HepG2 (cell line): ENCODE measurements around the gene MS4A7. TPM values are rescaled to one million over a fixed set of nuclear protein-coding genes. Genes with fewer than 3 reads are reported as not detected.

Experiments
- ATAC-seq: fragments of 200-7000 bp; cut with Tn5 transposase; 3 replicates; pipeline ENCODE4 v1.9.1; 2020; ENCODE audit warnings: mild to moderate bottlenecking, moderate library complexity
- BruUV-seq: library from RNA; stranded (reverse); fragments of 400-500 nt; replicated peaks from 2 replicates; lab custom pipeline; 2021; lab: Mats Ljungman, UMichigan
- CTCF ChIA-PET: fragments of 300-600 bp; formaldehyde crosslinking; extraction: SDS; loops from one replicate; lab custom pipeline; 2021; ENCODE audit warnings: low total read pairs, inconsistent platforms, low intra/inter-chr PET ratio; lab: Yijun Ruan, JAX
- POLR2A ChIA-PET: fragments of 350-600 bp; sonication (Branson Sonifier 250); formaldehyde crosslinking; loops from one replicate; lab custom pipeline; 2020; ENCODE audit warnings: antibody characterized with exemption, inconsistent platforms; lab: Yijun Ruan, JAX
- DNase-seq: peaks from one replicate; pipeline ENCODE4 v3.0.0-alpha.2; 2015; ENCODE audit warnings: low spot score
- FAIRE-seq: peaks from 3 replicates; lab custom pipeline; 2011; peaks lifted over from hg19 to GRCh38; lab: Jason Lieb, UNC
- H2AFZ ChIP-seq: one replicate; pipeline ENCODE4 v1.6.1; 2011; ENCODE audit warnings: low read length, inconsistent platforms
- H3K27ac ChIP-seq: fragments of 300-600 bp; 3 replicates; pipeline ENCODE4 v1.8.0; 2011; ENCODE audit warnings: mixed run types, mild to moderate bottlenecking, mixed read lengths, low read length, inconsistent platforms; ENCODE audit not compliant: insufficient read depth; ENCODE audit errors: extremely low read length
- H3K27me3 ChIP-seq, 2 experiments: fragments of 200-600 bp in 1 of 2; 2 replicates in 1 of 2; 3 replicates in 1 of 2; pipeline versions ENCODE4 v1.6.0 to v1.8.0; 2011; ENCODE audit warnings: low read length in 2 of 2, mild to moderate bottlenecking in 2 of 2, moderate library complexity in 2 of 2, inconsistent platforms in 1 of 2; ENCODE audit not compliant: insufficient read depth in 2 of 2, control insufficient read depth in 1 of 2
- H3K36me3 ChIP-seq, 2 experiments: fragments of 200-600 bp in 1 of 2; replicated peaks in 1 of 2; 2 replicates in 1 of 2; 3 replicates in 1 of 2; pipeline versions ENCODE4 v1.5.1 to v1.8.0; 2011; ENCODE audit warnings: low read length in 2 of 2, inconsistent platforms in 1 of 2; ENCODE audit not compliant: insufficient read depth in 2 of 2, control insufficient read depth in 1 of 2
- H3K4me1 ChIP-seq: 2 replicates; pipeline ENCODE4 v1.5.1; 2012; ENCODE audit warnings: low read length, inconsistent platforms; ENCODE audit not compliant: insufficient read depth
- H3K4me2 ChIP-seq: 2 replicates; pipeline ENCODE4 v1.6.0; 2011; ENCODE audit warnings: low read depth, low read length, inconsistent platforms
- H3K4me3 ChIP-seq, 3 experiments: fragments of 200-600 bp in 1 of 3; sonication (generic), shearing (Covaris generic) in 1 of 3; replicated peaks in 1 of 3; 2 replicates each; pipeline ENCODE4 v1.5.1; 2011 to 2016; ENCODE audit warnings: low read length in 3 of 3, inconsistent platforms in 2 of 3, low read depth in 2 of 3, mild to moderate bottlenecking in 2 of 3, control low read depth in 1 of 3, mixed read lengths in 1 of 3; ENCODE audit not compliant: insufficient read depth in 1 of 3
- H3K79me2 ChIP-seq: one replicate; pipeline ENCODE4 v1.6.1; 2011; ENCODE audit warnings: low read length, inconsistent platforms; ENCODE audit not compliant: insufficient read depth
- H3K9ac ChIP-seq: 2 replicates; pipeline ENCODE4 v1.6.0; 2011; ENCODE audit warnings: mild to moderate bottlenecking, low read depth, low read length, inconsistent platforms; ENCODE audit not compliant: insufficient read depth
- H3K9me3 ChIP-seq: 2 replicates; pipeline ENCODE4 v1.5.1; 2012; ENCODE audit warnings: mild to moderate bottlenecking, low read length
- H4K20me1 ChIP-seq: 2 replicates; pipeline ENCODE4 v1.6.0; 2011; ENCODE audit warnings: inconsistent platforms, mild to moderate bottlenecking, low read length, moderate library complexity; ENCODE audit not compliant: insufficient read depth
- LCORL ChIP-seq, 2 experiments: fragments of 450-650 bp in 1 of 2; sonication (generic) in 1 of 2; formaldehyde crosslinking in 1 of 2; IDR thresholded peaks; 2 replicates each; pipeline versions ENCODE4 v1.5.0 to v1.6.1; 2017 to 2020; ENCODE audit warnings: antibody characterized with exemption in 1 of 2, missing genetic modification reagents in 1 of 2
- NCOA2 ChIP-seq: sonication (generic); formaldehyde crosslinking; IDR thresholded peaks from 2 replicates; pipeline ENCODE4 v1.8.0; 2022; ENCODE audit warnings: inconsistent platforms
- PLRG1 ChIP-seq: fragments of 450-650 bp; conservative IDR thresholded peaks from 2 replicates; pipeline ENCODE4 v1.6.1; 2016
- SIX1 ChIP-seq: sonication (generic); formaldehyde crosslinking; IDR thresholded peaks from 2 replicates; pipeline ENCODE4 v1.4.0; 2020; ENCODE audit warnings: missing genetic modification reagents, borderline replicate concordance
- SNAPC2 ChIP-seq: sonication (generic); formaldehyde crosslinking; IDR thresholded peaks from 2 replicates; pipeline ENCODE4 v1.8.1; 2022; ENCODE audit warnings: mild to moderate bottlenecking, missing genetic modification reagents
- TAF1 ChIP-seq: sonication (generic); formaldehyde crosslinking; IDR thresholded peaks from 2 replicates; pipeline ENCODE4 v1.4.0; 2020; ENCODE audit warnings: missing genetic modification reagents
- ZBTB1 ChIP-seq: sonication (generic); formaldehyde crosslinking; IDR thresholded peaks from 2 replicates; pipeline ENCODE4 v1.4.0; 2020; ENCODE audit warnings: missing genetic modification reagents, borderline replicate concordance
- ZBTB7B ChIP-seq: sonication (generic); formaldehyde crosslinking; IDR thresholded peaks from 2 replicates; pipeline ENCODE4 v1.4.0; 2020; ENCODE audit warnings: missing genetic modification reagents
- ZNF329 ChIP-seq: sonication (generic); formaldehyde crosslinking; IDR thresholded peaks from 2 replicates; pipeline ENCODE4 v1.9.0; 2021; ENCODE audit warnings: low read depth, mild to moderate bottlenecking, missing genetic modification reagents
- ZNF383 ChIP-seq: sonication (generic); formaldehyde crosslinking; IDR thresholded peaks from 2 replicates; pipeline ENCODE4 v1.4.0; 2020; ENCODE audit warnings: missing genetic modification reagents, mild to moderate bottlenecking, borderline replicate concordance
- WGBS: methylation state at CpG from one replicate; pipeline ENCODE4 v1.1.6; 2017; ENCODE audit warnings: low lambda C conversion rate; 5-methylcytosine and 5-hydroxymethylcytosine counted together
- in situ Hi-C: cut with HindIII; loops from 2 replicates; pipeline ENCODE4 v1.10.0; 2017; ENCODE audit warnings: low pct_unique_long_range_greater_than_20kb; ENCODE audit not compliant: extremely low pct_ligation_motif_present
- intact Hi-C: fragments of 100-400 bp; cut with micrococcal nuclease; formaldehyde crosslinking; loops from one replicate; pipeline ENCODE4 v1.10.0; 2022; ENCODE audit not compliant: unreplicated experiment
- polyA plus RNA-seq, 8 experiments: library from polyadenylated mRNA; depleted of rRNA in 3 of 8; stranded (reverse) in 7 of 8; unstranded in 1 of 8; fragments of >200 nt; fragmentation: Illumina TruSeq in 4 of 8; extraction: Trizol in 4 of 8; gene quantifications; 2 replicates each; pipeline versions ENCODE4 v1.2.1 to v1.2.3, GENCODE V29; 2011 to 2016; ENCODE audit warnings: low read depth in 4 of 8, missing spikeins in 1 of 8, mixed read lengths in 1 of 8; ENCODE audit not compliant: insufficient read depth in 1 of 8
- total RNA-seq, 5 experiments: library from RNA; depleted of rRNA; stranded (reverse); fragments of >200 nt; fragmentation: Illumina TruSeq; extraction: Trizol; gene quantifications; 2 replicates each; pipeline ENCODE4 v1.2.3, GENCODE V29; 2016; ENCODE audit warnings: low read depth in 1 of 5
- TF ChIP-seq, protein P1 (sequence below): sonication (generic); formaldehyde crosslinking; IDR thresholded peaks from 2 replicates; pipeline ENCODE4 v1.5.0; 2020; ENCODE audit warnings: missing genetic modification reagents, mild to moderate bottlenecking, borderline replicate concordance
- TF ChIP-seq, protein P2 (sequence below): sonication (generic); formaldehyde crosslinking; IDR thresholded peaks from 2 replicates; pipeline ENCODE4 v1.4.0; 2020; ENCODE audit warnings: missing genetic modification reagents
- TF ChIP-seq, protein P3 (sequence below): sonication (generic); formaldehyde crosslinking; IDR thresholded peaks from 2 replicates; pipeline ENCODE4 v1.4.0; 2020; ENCODE audit warnings: mild to moderate bottlenecking, low read depth, missing genetic modification reagents
- TF ChIP-seq, protein P4 (sequence below): IDR thresholded peaks from 2 replicates; pipeline ENCODE4 v1.6.1; 2012; ENCODE audit warnings: low read depth, low read length, improper control_type of control experiment
- TF ChIP-seq, protein P5 (sequence below): sonication (generic); formaldehyde crosslinking; IDR thresholded peaks from 2 replicates; pipeline ENCODE4 v1.5.1; 2020; ENCODE audit warnings: missing genetic modification reagents, mild to moderate bottlenecking, borderline replicate concordance

MS4A7 gene
- total and polyA plus RNA-seq, 2 of the 13 experiments (the other 11 are each of a cell fraction or from before 2014, with no cell fraction given), result not detected

DNA sequence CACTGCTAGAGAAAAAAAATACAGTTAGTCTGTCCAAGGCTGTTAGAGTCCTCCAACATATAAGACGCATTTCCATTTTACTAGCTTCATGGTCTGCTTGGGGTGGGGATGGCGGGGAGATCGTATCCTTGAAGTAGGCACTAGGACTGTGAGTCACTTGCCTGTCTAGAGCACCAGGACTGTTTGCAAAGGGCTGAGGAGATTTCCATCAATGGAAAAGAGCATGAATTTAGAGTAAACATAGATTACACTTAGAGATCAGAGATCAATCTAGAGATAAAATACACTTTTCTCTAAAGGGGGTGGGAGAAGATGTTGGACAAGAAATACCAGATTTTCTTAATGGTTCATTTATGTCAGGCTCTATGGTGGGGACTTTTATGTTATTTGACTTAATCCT lies 1.7 kb upstream of the MS4A7 start:
- no TSS peak for BruUV-seq
- no peaks in the 10 kb centered on the region for H3K4me1 ChIP-seq
- H3K36me3 ChIP-seq, result no peaks in the 10 kb centered on the region
- in situ Hi-C loops, result no loop called here
- H4K20me1 ChIP-seq, result no peaks in the 10 kb centered on the region
- POLR2A ChIA-PET, result no interaction called here
- no peak overlapping the region for H3K9ac ChIP-seq
- no peak overlapping the region for H3K4me3 ChIP-seq
- DNase-seq, result no peak
- H3K27ac ChIP-seq, result no peak overlapping the region
- no peaks in the 10 kb centered on the region for H3K79me2 ChIP-seq
- 19% methylated on average over 3 of the region's 3 CpGs for WGBS
- intact Hi-C loops, result no loop called here
- H3K27me3 ChIP-seq, result peaks cover 0 to 10% of the 10 kb centered on the region in 2 experiments; a peak in 2 of 5 replicates
- no peak for FAIRE-seq
- ATAC-seq, result no peak
- TF ChIP-seq, protein P1, sequence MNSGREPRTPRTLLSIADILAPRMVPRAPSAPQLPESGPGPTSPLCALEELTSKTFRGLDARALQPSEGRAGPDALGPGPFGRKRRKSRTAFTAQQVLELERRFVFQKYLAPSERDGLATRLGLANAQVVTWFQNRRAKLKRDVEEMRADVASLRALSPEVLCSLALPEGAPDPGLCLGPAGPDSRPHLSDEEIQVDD (CRISPR knock-in tag), result no peak
- TF ChIP-seq, protein P2, sequence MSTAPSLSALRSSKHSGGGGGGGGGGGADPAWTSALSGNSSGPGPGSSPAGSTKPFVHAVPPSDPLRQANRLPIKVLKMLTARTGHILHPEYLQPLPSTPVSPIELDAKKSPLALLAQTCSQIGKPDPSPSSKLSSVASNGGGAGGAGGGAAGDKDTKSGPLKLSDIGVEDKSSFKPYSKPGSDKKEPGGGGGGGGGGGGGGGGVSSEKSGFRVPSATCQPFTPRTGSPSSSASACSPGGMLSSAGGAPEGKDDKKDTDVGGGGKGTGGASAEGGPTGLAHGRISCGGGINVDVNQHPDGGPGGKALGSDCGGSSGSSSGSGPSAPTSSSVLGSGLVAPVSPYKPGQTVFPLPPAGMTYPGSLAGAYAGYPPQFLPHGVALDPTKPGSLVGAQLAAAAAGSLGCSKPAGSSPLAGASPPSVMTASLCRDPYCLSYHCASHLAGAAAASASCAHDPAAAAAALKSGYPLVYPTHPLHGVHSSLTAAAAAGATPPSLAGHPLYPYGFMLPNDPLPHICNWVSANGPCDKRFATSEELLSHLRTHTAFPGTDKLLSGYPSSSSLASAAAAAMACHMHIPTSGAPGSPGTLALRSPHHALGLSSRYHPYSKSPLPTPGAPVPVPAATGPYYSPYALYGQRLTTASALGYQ (CRISPR knock-in tag), result no peak
- TF ChIP-seq TAF1 (CRISPR knock-in tag), result no peak
- TF ChIP-seq, protein P3, sequence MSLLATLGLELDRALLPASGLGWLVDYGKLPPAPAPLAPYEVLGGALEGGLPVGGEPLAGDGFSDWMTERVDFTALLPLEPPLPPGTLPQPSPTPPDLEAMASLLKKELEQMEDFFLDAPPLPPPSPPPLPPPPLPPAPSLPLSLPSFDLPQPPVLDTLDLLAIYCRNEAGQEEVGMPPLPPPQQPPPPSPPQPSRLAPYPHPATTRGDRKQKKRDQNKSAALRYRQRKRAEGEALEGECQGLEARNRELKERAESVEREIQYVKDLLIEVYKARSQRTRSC (CRISPR knock-in tag), result no peak
- TF ChIP-seq, protein P4, sequence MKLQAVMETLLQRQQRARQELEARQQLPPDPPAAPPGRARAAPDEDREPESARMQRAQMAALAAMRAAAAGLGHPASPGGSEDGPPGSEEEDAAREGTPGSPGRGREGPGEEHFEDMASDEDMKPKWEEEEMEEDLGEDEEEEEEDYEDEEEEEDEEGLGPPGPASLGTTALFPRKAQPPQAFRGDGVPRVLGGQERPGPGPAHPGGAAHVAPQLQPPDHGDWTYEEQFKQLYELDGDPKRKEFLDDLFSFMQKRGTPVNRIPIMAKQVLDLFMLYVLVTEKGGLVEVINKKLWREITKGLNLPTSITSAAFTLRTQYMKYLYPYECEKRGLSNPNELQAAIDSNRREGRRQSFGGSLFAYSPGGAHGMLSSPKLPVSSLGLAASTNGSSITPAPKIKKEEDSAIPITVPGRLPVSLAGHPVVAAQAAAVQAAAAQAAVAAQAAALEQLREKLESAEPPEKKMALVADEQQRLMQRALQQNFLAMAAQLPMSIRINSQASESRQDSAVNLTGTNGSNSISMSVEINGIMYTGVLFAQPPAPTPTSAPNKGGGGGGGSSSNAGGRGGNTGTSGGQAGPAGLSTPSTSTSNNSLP, result no peak
- TF ChIP-seq ZNF383 (CRISPR knock-in tag), result no peak
- no peak for TF ChIP-seq ZNF329 (CRISPR knock-in tag)
- TF ChIP-seq PLRG1, result no peak
- no peak for TF ChIP-seq SIX1
- TF ChIP-seq NCOA2 (CRISPR knock-in tag), result no peak
- TF ChIP-seq LCORL (IDR thresholded peaks at IDR 0.05), result no peak
- no peak for TF ChIP-seq LCORL (CRISPR knock-in tag; IDR thresholded peaks at IDR 0.05)
- TF ChIP-seq, protein P5, sequence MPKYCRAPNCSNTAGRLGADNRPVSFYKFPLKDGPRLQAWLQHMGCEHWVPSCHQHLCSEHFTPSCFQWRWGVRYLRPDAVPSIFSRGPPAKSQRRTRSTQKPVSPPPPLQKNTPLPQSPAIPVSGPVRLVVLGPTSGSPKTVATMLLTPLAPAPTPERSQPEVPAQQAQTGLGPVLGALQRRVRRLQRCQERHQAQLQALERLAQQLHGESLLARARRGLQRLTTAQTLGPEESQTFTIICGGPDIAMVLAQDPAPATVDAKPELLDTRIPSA (CRISPR knock-in tag), result no peak
- no peak for TF ChIP-seq ZBTB7B (CRISPR knock-in tag)
- TF ChIP-seq ZBTB1, result no peak
- no peak for TF ChIP-seq SNAPC2 (CRISPR knock-in tag)
- TF ChIP-seq, all 625 proteins: peak for 0
- Histone ChIP-seq H3K4me2 (no peak overlapping the region), H2AFZ (no peak overlapping the region), H3K9me3 (no peaks in the 10 kb centered on the region)
- CTCF ChIA-PET, result no interaction called here
